ENCODE measurements around the gene TEX19.
A peak's percentile ranks its signal among the peaks of the same experiment; 100 is the strongest.

TEX19 gene

DNA sequence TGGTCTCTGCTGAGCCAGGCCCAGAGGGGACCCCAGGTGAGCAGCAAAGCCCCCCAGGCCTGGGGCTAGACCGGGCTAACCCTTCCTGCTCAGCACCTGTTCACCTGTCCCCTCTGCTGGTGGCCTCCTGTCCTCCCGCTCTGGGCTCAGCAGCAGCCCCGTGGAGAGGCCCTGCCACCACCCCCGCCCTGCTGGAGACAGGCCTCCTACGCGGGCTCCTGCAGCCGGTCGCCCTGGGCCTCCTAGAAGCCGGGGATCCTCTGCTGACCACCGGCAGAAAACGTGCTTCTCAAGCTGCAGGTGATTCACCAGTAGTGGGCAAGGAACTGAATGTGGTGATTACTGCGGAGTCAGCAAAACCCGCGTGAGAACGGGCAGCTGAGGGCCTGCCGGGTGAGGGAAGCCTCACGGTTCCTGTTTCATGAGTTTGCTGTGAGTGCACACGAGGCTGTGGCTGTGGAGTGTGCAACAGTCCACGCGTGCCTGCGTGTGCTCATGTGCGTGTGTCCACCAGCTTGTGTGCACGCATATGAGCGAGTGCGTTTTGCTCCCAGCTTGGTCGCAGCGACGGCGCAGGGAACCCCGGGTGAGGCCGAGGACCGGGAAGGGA is 26.3 kb upstream of the TEX19 start:
- peak; percentile 45 for DNase-seq (ENCODE audit: low read depth, low spot score)
- no peak for TF ChIP-seq CTCF (IDR thresholded peaks at IDR 0.05; ENCODE audit: low read depth, low read length)
- peak overlapping the region; percentile 50 for H3K4me3 ChIP-seq (ENCODE audit: low read depth, low read length)
- in situ Hi-C loops (cut with HindIII; ENCODE audit: low sequenced_read_pairs), result no loop called here

GRCh38 chr17:82333279-82334171 is 25.5 kb upstream of the TEX19 start, which contains the start of gene SECTM1:
Gene SECTM1 (minus strand): TSS chr17:82333766. CDS start chr17:82327240, 6,526 bp downstream.
- peak within 1 kb of the TSS; percentile 50 for H3K4me3 ChIP-seq (ENCODE audit: low read depth, low read length)
- no peak for TF ChIP-seq CTCF (IDR thresholded peaks at IDR 0.05; ENCODE audit: low read depth, low read length)
- DNase-seq (ENCODE audit: low read depth, low spot score), result no peak
- in situ Hi-C loops (cut with HindIII; ENCODE audit: low sequenced_read_pairs), result no loop called here

- DNase-seq (ENCODE audit: low read depth, low spot score), result no peak
- in situ Hi-C loops (cut with HindIII; ENCODE audit: low sequenced_read_pairs), result no loop called here
- H3K4me3 ChIP-seq (ENCODE audit: low read depth, low read length), result no peak overlapping the region
- no peak for TF ChIP-seq CTCF (IDR thresholded peaks at IDR 0.05; ENCODE audit: low read depth, low read length)
These were observed 24.8 kb upstream of the TEX19 start for GRCh38 chr17:82334204-82334621.

GRCh38 chr17:82334622-82335394 is 24.2 kb upstream of the TEX19 start:
- in situ Hi-C loops (cut with HindIII; ENCODE audit: low sequenced_read_pairs), result no loop called here
- H3K4me3 ChIP-seq (ENCODE audit: low read depth, low read length), result peak overlapping the region; percentile 14
- DNase-seq (ENCODE audit: low read depth, low spot score), result peak; percentile 30
- no peak for TF ChIP-seq CTCF (IDR thresholded peaks at IDR 0.05; ENCODE audit: low read depth, low read length)

GRCh38 chr17:82338858-82339633 is 20.0 kb upstream of the TEX19 start:
- in situ Hi-C loops (cut with HindIII; ENCODE audit: low sequenced_read_pairs), result no loop called here
- TF ChIP-seq CTCF (IDR thresholded peaks at IDR 0.05; ENCODE audit: low read depth, low read length), result no peak
- H3K4me3 ChIP-seq (ENCODE audit: low read depth, low read length), result peak overlapping the region; percentile 17
- DNase-seq (ENCODE audit: low read depth, low spot score), result peak; percentile 72
